Sciatic nerve (tissue), 2 donors: ENCODE data around the gene TTYH2. TPM values are rescaled to one million over a fixed set of nuclear protein-coding genes. Genes with fewer than 3 reads are reported as not detected.
A peak's percentile ranks its signal among the peaks of the same experiment; 100 is the strongest.
"Not testable (repeated sequence)": the region's sequence is repeated elsewhere in the genome, so short reads cannot be mapped to it uniquely, and the experiment has no call there.

Experiments
- ATAC-seq: fragments of 200-7000 bp; cut with Tn5 transposase; one replicate; pipeline ENCODE4 v1.9.1; 2020; ENCODE audit warnings: mild to moderate bottlenecking, moderate library complexity
- DNase-seq: peaks from one replicate; pipeline ENCODE4 v3.0.0-alpha.2; 2020; ENCODE audit warnings: low spot score
- intact Hi-C: fragments of 100-400 bp; cut with DNase I; formaldehyde crosslinking; loops from one replicate; pipeline ENCODE4 v1.14.2; 2022
- total RNA-seq: library from RNA; stranded (reverse); fragmentation: NEBNext Ultra II Directional; extraction: Animal tissue kit (Norgen Biotek cat#: 25700); gene quantifications from one replicate; pipeline ENCODE4 v1.2.1, GENCODE V29; 2021
- donor health status: DM: no; HTN: no; CAD: no.
- donor health status: DM: no; HTN: no; CAD: no.

TTYH2 gene
- total RNA-seq, 1 donor from 2014 or later, result 46.7 TPM

DNA sequence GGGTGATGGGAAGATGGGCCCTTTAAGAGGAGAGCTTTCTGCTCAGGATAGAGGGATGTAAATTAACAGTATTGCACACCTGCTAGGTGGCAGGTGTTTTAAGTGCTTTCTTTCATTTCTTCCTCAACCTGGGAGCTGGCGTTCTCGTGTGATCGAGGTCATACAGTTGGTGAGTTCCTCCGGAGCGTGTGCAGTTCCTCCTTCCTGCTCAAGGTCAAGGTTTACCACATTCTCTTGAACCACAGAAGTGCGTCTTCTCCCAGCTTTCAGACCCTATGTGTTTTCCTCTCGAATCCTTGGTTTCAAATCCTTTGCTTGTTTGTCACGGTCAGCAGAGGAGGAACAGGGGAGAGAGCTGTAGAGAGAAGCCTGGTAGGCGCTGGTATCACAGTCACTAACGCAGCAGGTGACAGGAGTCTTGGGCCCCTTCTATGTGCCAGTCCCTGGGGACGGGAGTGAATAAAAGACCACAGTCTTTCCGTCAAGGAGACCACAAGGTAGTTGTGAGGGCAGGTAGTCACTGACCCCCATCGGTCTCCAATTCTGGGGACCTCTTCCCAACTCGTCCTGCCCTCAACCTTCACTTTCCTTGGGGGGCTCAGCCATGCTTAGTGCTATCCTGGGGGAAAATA lies 61.5 kb downstream of the TTYH2 start:
- ATAC-seq, result no peak
- intact Hi-C loops, result no loop called here
- no peak for DNase-seq

DNA sequence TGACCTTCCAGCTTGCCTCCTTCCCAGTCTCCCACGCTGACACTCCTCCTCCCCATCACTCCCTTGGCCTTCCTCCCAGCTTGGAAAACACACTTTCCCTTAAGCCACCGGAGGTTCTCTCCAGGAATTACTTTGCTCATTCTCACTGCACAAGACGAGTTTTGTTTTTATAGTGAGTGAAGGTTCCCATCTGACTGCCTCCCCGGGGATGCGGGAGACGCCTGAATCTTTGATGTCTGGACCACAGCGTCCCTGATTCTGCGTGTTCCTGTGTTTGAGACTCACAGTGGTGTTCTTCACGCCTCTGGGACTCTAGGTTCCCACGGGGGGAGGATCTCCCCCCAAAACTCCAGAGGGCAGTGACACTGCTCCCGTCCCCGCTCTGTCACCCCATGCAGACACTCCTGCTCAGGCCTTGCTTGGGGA lies 62.7 kb downstream of the TTYH2 start:
- intact Hi-C loops, result no loop called here
- DNase-seq (peak; percentile 65), ATAC-seq (peak; percentile 83)

DNA sequence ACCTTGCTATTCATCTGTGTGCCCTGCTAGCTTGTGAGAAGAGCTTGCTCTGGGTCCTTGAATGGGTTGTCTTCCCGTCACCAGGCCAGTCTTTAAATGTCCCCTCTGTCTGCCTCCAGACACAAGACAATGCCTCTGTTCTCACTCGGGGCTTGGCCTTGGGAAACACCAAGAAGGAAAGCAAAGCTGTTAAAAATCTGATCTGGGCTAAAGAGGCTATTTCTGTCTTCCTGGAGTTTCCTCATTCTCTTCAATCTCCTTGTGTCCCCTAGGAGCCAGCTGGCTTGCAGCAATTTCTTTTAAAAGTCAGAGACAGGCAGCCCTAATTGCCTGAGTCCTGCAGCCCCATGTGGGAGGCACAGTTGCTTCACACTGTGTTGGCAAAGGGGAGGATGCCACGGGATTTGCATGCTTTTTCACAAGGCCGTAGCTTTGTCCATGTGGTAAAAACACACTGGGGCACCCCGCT lies 63.2 kb downstream of the TTYH2 start:
- ATAC-seq (peak; percentile 77), DNase-seq (no peak)
- intact Hi-C loops, result no loop called here

DNA sequence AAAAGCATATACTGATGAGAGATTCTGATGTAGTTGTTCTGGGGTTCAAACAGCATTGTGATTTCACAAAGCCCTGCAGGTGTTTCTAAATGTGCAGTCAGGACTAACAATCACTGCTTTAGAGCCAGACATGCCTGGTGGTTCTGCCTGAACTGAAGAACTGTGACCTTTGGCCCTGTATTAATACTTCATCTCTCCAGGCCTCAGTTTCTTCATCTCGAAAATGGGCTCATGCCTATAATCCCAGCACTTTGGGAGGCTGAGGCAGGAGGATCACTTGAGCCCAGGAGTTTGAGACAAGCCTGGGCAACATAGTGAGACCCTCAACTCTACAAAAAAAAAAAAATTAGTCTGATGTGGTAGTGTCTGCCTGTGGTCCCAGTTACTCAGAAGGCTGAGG lies 64.6 kb downstream of the TTYH2 start:
- DNase-seq, result no peak
- intact Hi-C loops, result no loop called here
- no peak for ATAC-seq

DNA sequence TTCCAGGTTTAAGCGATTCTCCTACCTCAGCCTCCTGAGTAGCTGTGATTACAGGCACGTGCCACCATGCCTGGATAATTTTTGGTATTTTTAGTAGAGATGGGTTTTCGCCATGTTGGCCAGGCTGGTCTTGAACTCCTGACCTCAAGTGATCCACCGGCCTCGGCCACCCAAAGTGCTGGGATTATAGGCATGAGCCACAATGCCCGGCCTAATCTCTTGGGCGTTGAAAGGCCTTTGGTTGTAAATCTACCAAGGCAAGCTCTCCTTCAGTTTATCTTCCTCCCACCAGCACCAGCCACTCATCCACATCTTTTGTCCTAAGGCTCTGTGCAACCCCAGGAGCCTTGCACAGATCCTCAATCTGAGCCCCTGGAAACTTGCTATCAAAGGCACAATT lies 66.2 kb downstream of the TTYH2 start:
- DNase-seq, intact Hi-C loops, ATAC-seq: not testable (repeated sequence)

DNA sequence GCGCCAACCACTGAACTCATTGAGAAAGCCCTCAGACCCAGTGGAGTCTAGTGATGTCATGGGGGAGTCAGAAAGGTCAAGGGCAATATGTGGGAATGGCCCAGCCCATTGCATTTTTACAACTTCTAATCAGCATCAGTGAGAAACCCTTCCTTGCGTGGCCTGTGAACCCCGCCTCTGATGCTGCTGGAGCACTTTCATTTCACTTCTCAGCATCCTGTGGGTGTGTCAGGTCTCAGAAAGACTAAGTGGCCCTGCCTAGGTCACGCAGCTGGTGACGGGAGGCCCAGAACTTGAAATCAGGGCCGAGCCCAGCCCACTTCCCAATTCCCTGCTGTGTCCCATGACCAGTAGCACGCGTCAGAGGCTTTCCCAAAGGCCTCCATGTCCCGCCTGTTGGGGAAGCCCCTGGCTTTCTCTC lies 66.7 kb downstream of the TTYH2 start:
- DNase-seq (no peak), ATAC-seq (no peak)
- intact Hi-C loops, result no loop called here

DNA sequence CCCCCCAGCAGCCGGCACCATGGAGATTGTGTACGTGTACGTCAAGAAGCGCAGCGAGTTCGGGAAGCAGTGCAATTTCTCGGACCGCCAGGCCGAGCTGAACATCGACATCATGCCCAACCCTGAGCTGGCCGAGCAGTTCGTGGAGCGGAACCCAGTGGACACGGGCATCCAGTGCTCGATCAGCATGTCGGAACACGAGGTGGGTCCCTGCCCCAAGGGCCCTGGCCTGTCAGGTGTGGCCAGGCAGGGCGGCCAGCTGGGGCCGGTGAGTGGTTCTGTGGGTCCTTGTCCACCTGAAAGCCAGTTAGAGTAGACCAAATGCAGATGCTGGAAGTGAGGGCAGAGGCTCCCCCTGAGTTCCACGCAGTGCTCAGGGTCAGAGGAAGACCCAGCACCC lies 68.4 kb downstream of the TTYH2 start:
- DNase-seq (no peak), ATAC-seq (no peak)
- intact Hi-C loops, result no loop called here

DNA sequence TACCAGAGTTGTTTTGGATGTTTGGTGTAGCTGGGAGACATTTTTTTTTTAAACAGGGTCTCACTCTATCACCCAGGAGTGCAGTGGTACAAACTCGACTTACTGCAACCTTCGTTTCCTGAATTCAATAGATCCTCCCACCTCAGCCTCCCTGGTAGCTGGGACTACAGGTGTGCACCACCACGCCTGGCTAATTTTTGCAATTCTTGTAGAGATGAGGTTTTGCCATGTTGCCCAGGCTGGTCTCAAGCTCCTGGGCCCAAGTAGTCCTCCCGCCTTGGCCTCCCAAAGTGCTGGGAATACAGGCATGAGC lies 68.9 kb downstream of the TTYH2 start:
- ATAC-seq, intact Hi-C loops, DNase-seq: not testable (repeated sequence)

DNA sequence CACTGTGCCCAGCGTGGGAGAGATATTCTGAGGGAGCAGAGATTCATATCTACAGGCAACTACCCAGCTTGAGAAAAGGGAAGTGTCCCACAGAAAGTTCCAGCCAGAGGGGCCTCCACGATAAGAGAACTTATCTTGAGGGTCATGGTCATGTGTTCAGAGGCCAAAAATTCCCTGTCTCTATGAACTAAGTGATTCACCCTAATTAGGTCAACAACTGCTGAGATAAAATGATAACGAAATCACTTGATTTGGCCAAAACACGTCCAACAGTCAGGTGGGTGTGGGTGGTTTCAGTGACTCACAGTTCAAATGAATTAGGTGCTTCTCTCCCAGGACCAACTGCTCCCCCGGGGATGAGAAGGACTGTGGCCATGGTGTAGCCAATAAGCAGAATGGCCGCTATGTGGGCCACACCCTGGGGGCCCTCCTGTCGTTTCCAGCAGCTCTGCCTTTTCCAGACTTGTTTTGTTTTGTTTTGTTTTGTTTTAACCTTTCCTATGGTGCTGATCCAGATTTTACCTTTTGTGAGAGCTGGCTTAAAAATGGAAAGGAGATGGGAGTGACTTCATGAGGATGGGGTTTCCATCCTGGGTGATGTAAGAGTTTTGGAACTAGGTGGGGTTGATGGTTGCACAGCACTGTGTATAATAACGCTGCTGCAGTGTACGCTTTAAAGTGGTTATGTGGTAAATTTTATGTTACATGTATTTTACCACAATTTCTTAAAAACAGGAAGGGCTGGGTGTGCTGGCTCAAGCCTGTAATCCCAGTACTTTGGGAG lies 69.4 kb downstream of the TTYH2 start:
- ATAC-seq (no peak), DNase-seq (no peak)
- intact Hi-C loops, result no loop called here

DNA sequence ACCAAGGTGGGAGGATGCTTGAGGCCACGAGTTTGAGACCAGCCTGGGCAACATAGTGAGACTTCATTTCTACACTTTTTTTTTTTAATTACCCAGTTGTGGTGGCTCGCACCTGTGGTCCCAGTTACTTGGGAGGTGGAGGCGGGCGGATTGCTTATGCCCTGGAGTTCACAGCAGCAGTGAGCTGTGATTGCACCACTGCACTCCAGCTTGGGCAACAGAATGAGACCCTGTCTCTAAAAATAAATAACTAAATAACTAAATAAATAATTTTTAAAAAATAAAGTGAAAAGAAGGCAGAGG lies 70.0 kb downstream of the TTYH2 start:
- no peak for ATAC-seq
- DNase-seq, result no peak
- intact Hi-C loops, result no loop called here

DNA sequence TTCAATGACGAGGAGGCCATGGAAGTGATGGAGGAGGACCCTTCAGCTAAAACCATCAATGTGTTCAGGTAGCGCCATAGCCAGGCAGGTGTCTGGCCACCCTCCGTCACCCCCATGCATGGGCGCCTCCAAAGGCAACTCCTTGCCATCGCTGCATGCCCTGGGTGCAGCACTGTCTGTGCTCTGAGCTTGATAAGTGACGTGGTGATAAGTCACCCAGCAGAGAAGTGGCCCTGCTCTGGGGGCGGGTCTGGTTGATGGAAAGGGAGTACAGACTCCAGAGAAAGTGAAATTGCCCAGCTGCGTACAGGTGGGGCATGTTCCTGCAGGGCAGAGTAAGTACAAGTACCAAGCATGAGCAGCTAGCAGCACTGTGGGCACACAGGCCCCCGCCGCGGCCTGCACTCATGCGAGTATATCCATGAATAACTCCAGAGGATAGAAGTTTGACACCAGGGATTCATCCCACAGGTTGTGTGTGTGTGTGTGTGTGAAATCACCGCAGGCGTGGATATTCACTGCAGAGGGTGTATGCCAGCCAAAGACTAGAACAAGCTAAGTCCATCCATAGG lies 73.7 kb downstream of the TTYH2 start:
- DNase-seq, result no peak
- intact Hi-C loops, result no loop called here
- ATAC-seq, result no peak

DNA sequence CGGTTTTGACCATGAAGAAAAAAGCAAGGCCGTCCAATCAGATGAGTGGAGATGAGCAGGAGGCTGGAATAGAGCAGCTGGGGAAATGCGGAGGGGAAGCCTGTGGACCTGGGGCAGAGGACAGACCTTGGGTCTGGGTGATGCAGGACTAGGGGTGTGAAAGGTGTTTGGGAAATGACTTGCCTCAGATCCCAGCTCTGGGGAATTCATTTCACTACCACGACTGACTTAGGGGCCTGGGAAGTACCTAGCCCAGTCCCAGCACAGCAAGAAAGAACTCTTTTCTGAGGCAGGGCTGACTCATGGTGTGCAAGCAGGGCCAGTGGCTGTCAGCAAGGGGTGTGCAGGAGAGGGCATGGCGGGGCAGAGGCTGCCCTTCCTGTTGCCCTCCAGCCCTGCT lies 75.4 kb downstream of the TTYH2 start:
- intact Hi-C loops, result no loop called here
- DNase-seq (no peak), ATAC-seq (no peak)

DNA sequence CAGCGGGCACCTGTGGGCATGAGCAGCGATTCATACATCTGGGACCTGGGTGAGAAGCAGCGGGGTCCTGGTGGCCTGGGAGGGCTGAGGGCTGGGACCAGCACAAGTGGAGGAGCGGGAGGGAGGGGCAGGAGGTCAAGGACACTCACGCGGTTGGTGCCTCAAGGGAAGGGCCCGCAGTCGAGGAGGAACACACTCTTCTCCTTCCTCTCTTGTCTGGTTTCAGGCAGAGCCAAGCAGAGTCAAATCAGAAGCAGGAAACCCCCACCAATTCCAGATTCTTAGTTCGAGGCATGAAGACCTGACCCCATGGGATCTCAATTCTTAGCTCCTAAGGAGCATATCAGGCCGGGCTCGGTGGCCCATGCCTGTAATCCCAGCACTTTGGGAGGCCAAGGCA lies 76.3 kb downstream of the TTYH2 start:
- intact Hi-C loops, result no loop called here
- ATAC-seq (no peak), DNase-seq (no peak)

DNA sequence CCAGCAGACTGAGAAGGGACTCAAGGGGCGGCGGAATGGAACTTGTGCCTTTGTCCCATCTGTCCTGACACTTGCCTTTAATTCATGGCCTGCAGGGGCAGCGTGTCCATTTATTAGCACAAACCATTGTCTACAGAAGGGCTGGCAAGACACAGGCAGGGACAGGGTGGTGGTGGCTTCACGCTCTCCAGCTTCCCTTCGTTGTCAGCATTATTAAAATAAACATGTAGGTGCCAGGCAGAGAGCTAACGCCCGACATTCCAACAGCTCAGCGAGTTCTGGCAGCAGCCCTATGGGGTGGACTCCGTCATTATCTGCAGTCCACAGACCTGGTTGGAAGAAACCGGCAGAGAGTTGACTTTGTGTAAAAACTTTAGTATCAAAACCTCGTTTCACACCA lies 77.0 kb downstream of the TTYH2 start:
- intact Hi-C loops, result no loop called here

DNA sequence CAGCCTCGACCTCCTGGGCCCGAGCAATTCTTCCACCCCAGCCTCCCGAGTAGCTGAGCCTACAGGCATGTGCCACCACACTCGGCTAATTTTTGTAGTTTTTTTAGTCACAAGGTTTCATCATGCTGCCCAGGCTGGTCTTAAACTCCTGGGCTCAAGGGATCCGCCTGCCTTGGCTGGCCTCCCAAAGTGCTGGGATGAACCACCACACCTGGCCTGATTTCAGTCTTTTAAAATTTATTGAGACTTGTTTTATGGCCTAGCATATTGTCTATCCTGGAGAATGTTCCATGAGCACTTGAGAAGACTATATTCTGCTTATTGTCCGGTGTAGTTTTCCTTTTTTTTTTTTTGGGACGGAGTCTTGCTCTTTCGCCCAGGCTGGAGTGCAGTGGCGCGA lies 79.1 kb downstream of the TTYH2 start:
- no peak for DNase-seq
- intact Hi-C loops, result no loop called here
- ATAC-seq, result no peak

More for the DNA sequence above, 77.0 kb downstream of the TTYH2 start:
- ATAC-seq (no peak), DNase-seq (no peak)

DNA sequence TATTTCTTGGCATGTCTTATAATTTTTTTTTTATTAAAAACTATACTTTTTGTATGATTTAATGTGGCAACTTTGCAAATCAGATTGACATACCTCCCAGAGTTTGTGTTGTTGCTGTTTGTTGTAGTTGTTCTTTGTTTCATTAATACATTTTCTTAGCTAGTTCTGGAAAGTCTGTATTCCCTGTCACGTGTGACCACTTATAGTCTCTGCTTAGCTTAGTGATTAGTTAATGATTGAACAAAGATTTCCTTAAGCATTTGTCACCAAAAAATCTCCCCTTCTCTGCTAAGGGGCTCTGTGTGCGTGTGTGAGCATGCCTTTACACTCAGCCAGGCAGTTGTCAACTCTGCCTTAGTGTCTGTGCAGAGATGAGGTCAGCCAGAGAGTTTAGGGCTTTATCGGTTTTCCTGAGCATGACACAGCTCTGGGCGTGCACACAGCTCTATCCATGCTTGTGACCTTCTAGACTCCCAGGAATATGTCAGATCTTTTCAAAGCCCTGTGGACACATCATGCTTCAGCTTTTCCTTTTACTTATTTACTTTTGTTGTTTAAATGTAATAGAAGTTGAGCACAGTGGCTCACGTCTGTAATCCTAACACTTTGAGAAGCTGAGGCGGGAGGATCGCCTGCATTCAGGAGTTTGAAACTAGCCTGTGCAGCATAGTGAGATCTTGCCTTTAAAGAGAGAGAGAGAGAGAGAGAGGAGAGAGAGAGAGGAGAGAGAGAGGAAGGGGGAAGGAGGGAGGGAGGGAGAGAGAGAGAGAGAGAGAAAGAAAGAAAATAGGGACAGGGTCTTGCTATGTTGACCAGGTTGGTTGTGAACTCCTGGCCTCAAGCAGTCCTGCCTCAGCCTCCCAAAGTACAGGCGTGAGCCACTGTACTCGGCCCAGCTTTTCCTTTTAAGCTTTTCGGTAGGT lies 82.5 kb downstream of the TTYH2 start:
- ATAC-seq, result peak; percentile 14
- intact Hi-C loops, result loop anchor here (5.0 kb wide), 1 partner anchor 84 kb away; the partner anchor contains the start of gene TTYH2

DNA sequence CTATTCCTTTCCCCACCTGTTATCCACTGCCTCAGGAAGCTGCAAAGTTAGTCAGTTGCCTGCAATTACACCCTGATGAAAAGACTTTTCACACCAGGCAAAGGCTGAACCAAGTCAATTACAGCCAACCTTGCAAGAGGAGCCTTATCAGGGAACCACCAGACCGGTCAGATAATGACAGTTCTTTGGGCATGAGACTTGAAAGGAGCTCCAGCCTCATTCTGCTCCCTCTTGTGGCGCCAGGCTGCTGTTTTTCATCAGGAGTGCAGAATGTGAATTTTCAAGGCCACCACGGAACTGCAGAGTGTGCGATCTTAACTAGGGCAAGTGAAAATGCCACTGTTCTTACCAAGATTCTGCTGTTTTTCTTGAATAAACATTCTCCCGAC lies 83.2 kb downstream of the TTYH2 start:
- intact Hi-C loops, result loop anchor here (5.0 kb wide), 1 partner anchor 84 kb away; the partner anchor contains the start of gene TTYH2
- ATAC-seq, result peak; percentile 90
- peak; percentile 86 for DNase-seq

More for the DNA sequence above, 82.5 kb downstream of the TTYH2 start:
- DNase-seq, result no peak

DNA sequence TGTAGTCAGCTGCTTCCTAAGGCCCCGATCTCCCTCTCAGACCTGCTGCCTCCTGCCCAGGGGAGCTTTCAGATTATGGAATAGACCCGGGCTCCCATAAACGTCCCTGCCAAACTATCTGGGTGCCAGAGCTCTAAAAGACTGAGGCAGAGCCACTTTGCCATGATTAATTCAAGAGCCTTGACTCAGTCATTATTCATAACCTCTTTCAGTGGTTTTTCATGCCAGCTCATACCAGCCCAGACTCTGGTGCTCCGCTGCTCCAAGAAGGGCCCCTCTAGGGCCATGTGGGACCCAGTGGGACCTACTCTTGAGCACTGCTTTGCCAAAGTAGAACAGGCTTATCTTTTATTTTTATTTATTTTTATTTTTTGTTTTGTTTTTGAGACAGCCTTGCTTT lies 84.6 kb downstream of the TTYH2 start:
- intact Hi-C loops, result loop anchor here (5.0 kb wide), 1 partner anchor 86 kb away; the partner anchor contains the start of gene TTYH2
- DNase-seq (no peak), ATAC-seq (no peak)

DNA sequence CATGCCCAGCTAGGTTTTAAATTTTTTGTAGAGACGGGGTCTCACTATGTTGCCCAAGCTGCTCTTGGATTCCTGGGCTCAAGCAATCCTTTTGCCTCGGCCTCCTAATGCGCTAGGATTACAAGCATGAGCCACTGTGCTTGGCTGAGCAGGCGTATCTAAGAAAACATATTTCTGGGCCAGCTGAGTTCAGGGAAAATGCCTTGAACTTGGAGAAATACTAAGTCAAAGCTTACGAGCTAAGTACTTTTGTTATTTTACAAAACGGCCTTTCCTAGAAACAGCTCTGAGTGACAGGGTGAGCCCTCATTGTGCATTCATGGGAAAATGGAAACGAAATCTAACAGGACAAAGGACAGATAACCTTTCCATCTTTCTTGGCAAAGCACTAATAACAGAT lies 85.4 kb downstream of the TTYH2 start:
- ATAC-seq, result no peak
- intact Hi-C loops, result loop anchor here (5.0 kb wide), 1 partner anchor 86 kb away; the partner anchor contains the start of gene TTYH2
- no peak for DNase-seq
